Tibial nerve (tissue), 3 donors: Measurements from ENCODE around the gene WNT3A.

Experiments
- CTCF ChIP-seq, 5 experiments: fragments of 200-600 bp in 3 of 5; fragments of 450-650 bp in 2 of 5; sonication (generic) in 3 of 5; IDR thresholded peaks; one replicate each; pipeline ENCODE4 v1.5.1; 2016 to 2019; ENCODE audit warnings: antibody characterized with exemption in 5 of 5, mild to moderate bottlenecking in 3 of 5, moderate library complexity in 2 of 5
- POLR2A ChIP-seq, 2 donors: fragments of 450-650 bp; IDR thresholded peaks; one replicate each; pipeline ENCODE4 v1.6.1; 2017; ENCODE audit warnings: antibody characterized with exemption in 2 of 2, mild to moderate bottlenecking in 2 of 2, moderate library complexity in 2 of 2

GRCh38 chr1:227987181-227987580 lies 19.6 kb upstream of the WNT3A start:
- TF ChIP-seq CTCF (IDR thresholded peaks at IDR 0.05) (no peak), POLR2A (IDR thresholded peaks at IDR 0.05) (no peak)
